Measurements from ENCODE around the gene CDIP1. TPM values are rescaled to one million over a fixed set of nuclear protein-coding genes. Genes with fewer than 3 reads are reported as not detected.
A peak's percentile ranks its signal among the peaks of the same experiment; 100 is the strongest.

Gene CDIP1
- total RNA-seq, 4 donors from 2014 or later: 23.8 to 34.2 (median 25.4) TPM

GRCh38 chr16:4498546-4499195, 39.9 kb downstream of the CDIP1 start:
- H3K27me3 ChIP-seq: no peaks in the 10 kb centered on the region
- ATAC-seq: no peak
- peaks cover 31 to 47% of the 10 kb centered on the region in 2 donors for H3K4me1 ChIP-seq

GRCh38 chr16:4496305-4496704, 42.3 kb downstream of the CDIP1 start:
- no peaks in the 10 kb centered on the region for H3K9me3 ChIP-seq
- TF ChIP-seq CTCF (IDR thresholded peaks at IDR 0.05 in 4 of 5, conservative IDR thresholded peaks at IDR 0.05 in 1 of 5): no peak
- no peak for TF ChIP-seq POLR2A (IDR thresholded peaks at IDR 0.05)
- ATAC-seq (no peak), DNase-seq (no peak)
- intact Hi-C loops (cut with DNase I; ENCODE audit: low total_unique reads) (no loop called here), in situ Hi-C loops (cut with MboI; ENCODE audit: low sequenced_read_pairs in 4 of 4) (loop anchor here in 2 of 4 donors (25.0 kb wide), 2 partner anchors 91 to 466 kb away; partner anchors contain the start of gene SEC14L5 (in 1 of the 2))
- peaks cover 27 to 42% of the 10 kb centered on the region in 2 donors for H3K4me1 ChIP-seq
- no peak overlapping the region for H3K4me3 ChIP-seq
- no peaks in the 10 kb centered on the region for H3K27me3 ChIP-seq
- H3K36me3 ChIP-seq: no peaks in the 10 kb centered on the region
- H3K27ac ChIP-seq: peak overlapping the region in 2 of 4 donors; percentile 54 to 61

More at GRCh38 chr16:4498546-4499195, 39.9 kb downstream of the CDIP1 start:
- no peak for TF ChIP-seq CTCF (IDR thresholded peaks at IDR 0.05 in 4 of 5, conservative IDR thresholded peaks at IDR 0.05 in 1 of 5)
- no peak for TF ChIP-seq POLR2A (IDR thresholded peaks at IDR 0.05)
- DNase-seq: no peak
- no peaks in the 10 kb centered on the region for H3K36me3 ChIP-seq
- in situ Hi-C loops (cut with MboI; ENCODE audit: low sequenced_read_pairs in 4 of 4): loop anchor here in 2 of 4 donors (25.0 kb wide), 2 partner anchors 89 to 464 kb away; partner anchors contain the start of gene SEC14L5 (in 1 of the 2)
- no peaks in the 10 kb centered on the region for H3K9me3 ChIP-seq
- intact Hi-C loops (cut with DNase I; ENCODE audit: low total_unique reads): no loop called here
- H3K27ac ChIP-seq: no peak overlapping the region
- no peak overlapping the region for H3K4me3 ChIP-seq

- ATAC-seq (peak; percentile 35 to 60), DNase-seq (no peak)
- in situ Hi-C loops (cut with MboI; ENCODE audit: low sequenced_read_pairs in 4 of 4) (loop anchor here in 2 of 4 donors (25.0 kb wide), 2 partner anchors 92 to 467 kb away; partner anchors contain the start of gene SEC14L5 (in 1 of the 2)), intact Hi-C loops (cut with DNase I; ENCODE audit: low total_unique reads) (no loop called here)
- Histone ChIP-seq H3K4me3 (no peak overlapping the region), H3K27ac (peak overlapping the region in 2 of 4 donors; percentile 54 to 62), H3K27me3 (no peaks in the 10 kb centered on the region), H3K9me3 (no peaks in the 10 kb centered on the region), H3K36me3 (no peaks in the 10 kb centered on the region), H3K4me1 (peaks cover 21 to 36% of the 10 kb centered on the region in 2 donors)
- TF ChIP-seq POLR2A (IDR thresholded peaks at IDR 0.05) (no peak), CTCF (IDR thresholded peaks at IDR 0.05 in 4 of 5, conservative IDR thresholded peaks at IDR 0.05 in 1 of 5) (no peak)
Observed at GRCh38 chr16:4495766-4496165, 42.8 kb downstream of the CDIP1 start.

- peak overlapping the region in 2 of 4 donors; percentile 54 to 62 for H3K27ac ChIP-seq
- DNase-seq (no peak), ATAC-seq (peak in 1 of 2 donors; percentile 25)
- H3K27me3 ChIP-seq: no peaks in the 10 kb centered on the region
- intact Hi-C loops (cut with DNase I; ENCODE audit: low total_unique reads): no loop called here
- in situ Hi-C loops (cut with MboI; ENCODE audit: low sequenced_read_pairs in 4 of 4): loop anchor here in 2 of 4 donors (25.0 kb wide), 2 partner anchors 92 to 467 kb away; partner anchors contain the start of gene SEC14L5 (in 1 of the 2)
- peaks cover 13 to 28% of the 10 kb centered on the region in 2 donors for H3K4me1 ChIP-seq
- no peaks in the 10 kb centered on the region for H3K9me3 ChIP-seq
- H3K36me3 ChIP-seq: no peaks in the 10 kb centered on the region
- no peak overlapping the region for H3K4me3 ChIP-seq
- no peak for TF ChIP-seq CTCF (IDR thresholded peaks at IDR 0.05 in 4 of 5, conservative IDR thresholded peaks at IDR 0.05 in 1 of 5)
- TF ChIP-seq POLR2A (IDR thresholded peaks at IDR 0.05): no peak
Observed at GRCh38 chr16:4494746-4495490, 43.7 kb downstream of the CDIP1 start.
